CD4-positive, alpha-beta T cell treated with Interleukin-2 at 100 ng/mL for 4 hours (primary cell): ENCODE data around the gene TLR6.
A peak's percentile ranks its signal among the peaks of the same experiment; 100 is the strongest.

Source experiments
- DNase-seq: peaks from one replicate; pipeline ENCODE4 v3.0.0-alpha.2; 2020; ENCODE audit warnings: low spot score

The TLR6 gene

GRCh38 chr4:38868059-38868960, 11.7 kb upstream of the TLR6 start:
- DNase-seq, result no peak

GRCh38 chr4:38867478-38868058, 11.0 kb upstream of the TLR6 start, which contains the start of gene FAM114A1:
Gene FAM114A1 (plus strand): TSS chr4:38867806. CDS start chr4:38878079, 10,273 bp downstream.
- no peak for DNase-seq

GRCh38 chr4:38866973-38867477, 10.4 kb upstream of the TLR6 start:
- DNase-seq, result no peak

- no peak for DNase-seq
Measured at GRCh38 chr4:38865445-38865844, 8.8 kb upstream of the TLR6 start.

GRCh38 chr4:38861791-38862190, 5.2 kb upstream of the TLR6 start:
- no peak for DNase-seq

- peak; percentile 76 for DNase-seq
Measured at GRCh38 chr4:38860788-38861424, 4.3 kb upstream of the TLR6 start.

GRCh38 chr4:38859501-38859900, 2.9 kb upstream of the TLR6 start:
- no peak for DNase-seq

GRCh38 chr4:38858097-38858420, 1.4 kb upstream of the TLR6 start:
- DNase-seq, result no peak

- DNase-seq, result peak; percentile 46
Measured at GRCh38 chr4:38857354-38858096, 908 bp upstream of the TLR6 start.

- peak; percentile 25 for DNase-seq
Measured at GRCh38 chr4:38856046-38856445, 571 bp downstream of the TLR6 start.

- no peak for DNase-seq
Measured at GRCh38 chr4:38855466-38855865, 1.2 kb downstream of the TLR6 start.

GRCh38 chr4:38846015-38846414, 10.6 kb downstream of the TLR6 start:
- no peak for DNase-seq

GRCh38 chr4:38842994-38843393, 13.6 kb downstream of the TLR6 start:
- no peak for DNase-seq

- peak; percentile 54 for DNase-seq
Measured at GRCh38 chr4:38837849-38838248, 18.8 kb downstream of the TLR6 start.

- no peak for DNase-seq
Measured at GRCh38 chr4:38837334-38837733, 19.3 kb downstream of the TLR6 start.

- no peak for DNase-seq
Measured at GRCh38 chr4:38834570-38834969, 22.0 kb downstream of the TLR6 start.

GRCh38 chr4:38832624-38833528, 23.7 kb downstream of the TLR6 start:
- no peak for DNase-seq

- DNase-seq, result no peak
Measured at GRCh38 chr4:38832206-38832605, 24.4 kb downstream of the TLR6 start.

GRCh38 chr4:38831653-38832052, 25.0 kb downstream of the TLR6 start:
- DNase-seq, result no peak

GRCh38 chr4:38829237-38829636, 27.4 kb downstream of the TLR6 start:
- no peak for DNase-seq

- DNase-seq, result no peak
Measured at GRCh38 chr4:38823766-38824165, 32.9 kb downstream of the TLR6 start.
